Neural progenitor cell (in vitro differentiated cells): ENCODE results near the gene RBFOX1.

Experiments used
- CTCF ChIP-seq: fragments of 200-600 bp; sonication (generic); IDR thresholded peaks from 2 replicates; pipeline ENCODE4 v1.5.1; 2017; ENCODE audit warnings: antibody characterized with exemption, mild to moderate bottlenecking
- EZH2 ChIP-seq: fragments of 200-600 bp; sonication (generic); IDR thresholded peaks from 2 replicates; pipeline ENCODE4 v1.6.1; 2017; ENCODE audit warnings: antibody characterized with exemption, mild to moderate bottlenecking, moderate library complexity
- EZH2phosphoT487 ChIP-seq: fragments of 200-600 bp; sonication (generic); IDR thresholded peaks from 2 replicates; pipeline ENCODE4 v1.6.1; 2017; ENCODE audit warnings: antibody characterized with exemption

- TF ChIP-seq CTCF (no peak), EZH2 (no peak), EZH2phosphoT487 (no peak)
Measured at GRCh38 chr16:7373776-7374175, 41.1 kb downstream of the RBFOX1 start.
